B cell (primary cell): ENCODE results near the gene SNX24.

Source experiments
- EZH2 ChIP-seq: IDR thresholded peaks from 2 replicates; pipeline ENCODE4 v1.6.1; 2012; ENCODE audit warnings: borderline replicate concordance, low read depth, mild to moderate bottlenecking, moderate library complexity, low read length; ENCODE audit not compliant: insufficient read depth, poor library complexity, severe bottlenecking
- TF ChIP-seq, protein P1 (sequence below): fragments of 200-600 bp; IDR thresholded peaks from one replicate; pipeline ENCODE4 v1.8.0; 2022; ENCODE audit warnings: antibody characterized with exemption, mild to moderate bottlenecking

- TF ChIP-seq, protein P1, sequence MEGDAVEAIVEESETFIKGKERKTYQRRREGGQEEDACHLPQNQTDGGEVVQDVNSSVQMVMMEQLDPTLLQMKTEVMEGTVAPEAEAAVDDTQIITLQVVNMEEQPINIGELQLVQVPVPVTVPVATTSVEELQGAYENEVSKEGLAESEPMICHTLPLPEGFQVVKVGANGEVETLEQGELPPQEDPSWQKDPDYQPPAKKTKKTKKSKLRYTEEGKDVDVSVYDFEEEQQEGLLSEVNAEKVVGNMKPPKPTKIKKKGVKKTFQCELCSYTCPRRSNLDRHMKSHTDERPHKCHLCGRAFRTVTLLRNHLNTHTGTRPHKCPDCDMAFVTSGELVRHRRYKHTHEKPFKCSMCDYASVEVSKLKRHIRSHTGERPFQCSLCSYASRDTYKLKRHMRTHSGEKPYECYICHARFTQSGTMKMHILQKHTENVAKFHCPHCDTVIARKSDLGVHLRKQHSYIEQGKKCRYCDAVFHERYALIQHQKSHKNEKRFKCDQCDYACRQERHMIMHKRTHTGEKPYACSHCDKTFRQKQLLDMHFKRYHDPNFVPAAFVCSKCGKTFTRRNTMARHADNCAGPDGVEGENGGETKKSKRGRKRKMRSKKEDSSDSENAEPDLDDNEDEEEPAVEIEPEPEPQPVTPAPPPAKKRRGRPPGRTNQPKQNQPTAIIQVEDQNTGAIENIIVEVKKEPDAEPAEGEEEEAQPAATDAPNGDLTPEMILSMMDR, result no peak
- no peak for TF ChIP-seq EZH2
These were observed 13.4 kb upstream of the SNX24 start for GRCh38 chr5:122831984-122832383.
